Stomach (tissue), 9 donors: ENCODE data around the gene RPL7A. TPM values are rescaled to one million over a fixed set of nuclear protein-coding genes. Genes with fewer than 3 reads are reported as not detected.
"Not testable (repeated sequence)": the region's sequence is repeated elsewhere in the genome, so short reads cannot be mapped to it uniquely, and the experiment has no call there.

Experiments used
- DNase-seq, 2 donors: peaks; one replicate each; pipeline versions ENCODE4 v3.0.0 to v3.0.0-alpha.2; 2013 to 2019
- H3K27ac ChIP-seq, 5 donors: fragments of 200-600 bp in 4 of 5; sonication (generic) in 4 of 5; one replicate each; pipeline ENCODE4 v1.5.1; 2013 to 2019; ENCODE audit warnings: mild to moderate bottlenecking in 1 of 5, moderate library complexity in 1 of 5
- H3K27me3 ChIP-seq, 3 donors: fragments of 200-600 bp; sonication (generic); one replicate each; pipeline ENCODE4 v1.5.1; 2017 to 2019; ENCODE audit warnings: mixed run types in 1 of 3
- H3K36me3 ChIP-seq, 4 donors: fragments of 200-600 bp; sonication (generic); 1 replicate in 3 of 4; 2 replicates in 1 of 4; pipeline ENCODE4 v1.5.1; 2016 to 2019
- H3K4me1 ChIP-seq, 4 donors: fragments of 200-600 bp; sonication (generic); one replicate each; pipeline ENCODE4 v1.5.1; 2016 to 2019
- H3K4me3 ChIP-seq, 4 donors: fragments of 200-600 bp; sonication (generic) in 3 of 4; one replicate each; pipeline ENCODE4 v1.5.1; 2016 to 2019; ENCODE audit warnings: mild to moderate bottlenecking in 1 of 4
- H3K9me3 ChIP-seq, 4 donors: fragments of 200-600 bp; sonication (generic); one replicate each; pipeline ENCODE4 v1.5.1; 2016 to 2019
- CTCF ChIP-seq, 7 experiments: fragments of 450-650 bp in 4 of 7; fragments of 200-600 bp in 3 of 7; sonication (generic) in 3 of 7; IDR thresholded peaks; one replicate each; pipeline ENCODE4 v1.5.1; 2016 to 2019; ENCODE audit warnings: antibody characterized with exemption in 7 of 7, control low read depth in 2 of 7, mild to moderate bottlenecking in 1 of 7
- EP300 ChIP-seq: sonication (generic); formaldehyde crosslinking; IDR thresholded peaks from one replicate; pipeline ENCODE4 v1.6.1; 2017; ENCODE audit warnings: antibody characterized with exemption
- POLR2A ChIP-seq, 4 donors: fragments of 450-650 bp; IDR thresholded peaks; one replicate each; pipeline ENCODE4 v1.6.1; 2016; ENCODE audit warnings: antibody characterized with exemption in 4 of 4, control low read depth in 2 of 4, mild to moderate bottlenecking in 1 of 4, moderate library complexity in 1 of 4
- POLR2AphosphoS5 ChIP-seq, 3 donors: sonication (generic); formaldehyde crosslinking; IDR thresholded peaks; one replicate each; pipeline ENCODE4 v1.6.1; 2016; ENCODE audit warnings: antibody characterized with exemption in 3 of 3
- WGBS, 5 donors: extraction: QIAGEN DNeasy Blood & Tissue Kit in 3 of 5; methylation state at CpG; one replicate each; pipeline versions ENCODE4 v1.1.5 to v1.1.7; 2013 to 2018; 5-methylcytosine and 5-hydroxymethylcytosine counted together
- intact Hi-C: fragments of 100-400 bp; cut with DNase I; formaldehyde crosslinking; loops from one replicate; pipeline ENCODE4 v1.15.1; 2023; ENCODE audit warnings: low total_unique reads
- polyA plus RNA-seq, 3 donors: library from polyadenylated mRNA; stranded (reverse); fragments of 200-250 nt; gene quantifications; one replicate each; pipeline ENCODE4 v1.2.3, GENCODE V29; 2013
- total RNA-seq, 5 donors: library from RNA; depleted of rRNA; stranded (reverse); fragments of >200 nt; gene quantifications; one replicate each; pipeline versions ENCODE4 v1.1.0 to v1.2.3, GENCODE V29; 2014 to 2016
- donor health status: healthy with polysubstance abuse.
- donor health status: Bipolar disorder and iron deficiency.
- donor health status: healthy.

Gene RPL7A
- total and polyA plus RNA-seq, 8 donors = 809 to 4,243 (median 1,432) TPM

GRCh38 chr9:133333566-133333965 lies 14.5 kb upstream of the RPL7A start:
- Histone ChIP-seq H3K36me3 (peaks cover 41 to 54% (median 49%) of the 10 kb centered on the region in 4 donors), H3K4me3 (peak overlapping the region in 1 of 4 donors; percentile 94), H3K4me1 (peaks cover 21 to 35% (median 31%) of the 10 kb centered on the region in 4 donors), H3K9me3 (no peaks in the 10 kb centered on the region), H3K27ac (peak overlapping the region in 1 of 5 donors; percentile 8), H3K27me3 (no peaks in the 10 kb centered on the region)
- WGBS, 5 donors = 86 to 93% (median 89%) methylated on average over 7 to 10 of the region's 10 CpGs
- intact Hi-C loops = no loop called here
- TF ChIP-seq POLR2AphosphoS5 (IDR thresholded peaks at IDR 0.05) (no peak), POLR2A (IDR thresholded peaks at IDR 0.05) (no peak), CTCF (IDR thresholded peaks at IDR 0.05) (no peak), EP300 (no peak)
- no peak for DNase-seq

GRCh38 chr9:133334161-133334560 lies 13.9 kb upstream of the RPL7A start:
- intact Hi-C loops = no loop called here
- peak; percentile 42 to 79 for DNase-seq
- Histone ChIP-seq H3K27me3 (no peaks in the 10 kb centered on the region), H3K4me1 (peaks cover 21 to 35% (median 31%) of the 10 kb centered on the region in 4 donors), H3K27ac (peak overlapping the region in 1 of 5 donors; percentile 8), H3K36me3 (peaks cover 41 to 60% (median 52%) of the 10 kb centered on the region in 4 donors), H3K4me3 (peak overlapping the region in 1 of 4 donors; percentile 94), H3K9me3 (no peaks in the 10 kb centered on the region)
- WGBS, 5 donors = 54 to 79% (median 64%) methylated on average over 6 of the region's 6 CpGs
- TF ChIP-seq POLR2A (IDR thresholded peaks at IDR 0.05) (no peak), POLR2AphosphoS5 (IDR thresholded peaks at IDR 0.05) (no peak), CTCF (IDR thresholded peaks at IDR 0.05) (no peak), EP300 (no peak)

- H3K9me3 ChIP-seq, H3K27me3 ChIP-seq, DNase-seq, intact Hi-C loops: not testable (repeated sequence)
- Histone ChIP-seq H3K36me3 (peaks cover 47 to 64% (median 58%) of the 10 kb centered on the region in 4 donors), H3K27ac (peak overlapping the region in 2 of 5 donors; percentile 11 to 81), H3K4me1 (peaks cover 21 to 38% (median 33%) of the 10 kb centered on the region in 4 donors), H3K4me3 (peak overlapping the region; percentile 67 to 94 (median 83))
- 57 to 65% (median 57%) methylated on average over 11 of the region's 11 CpGs for WGBS, 5 donors
These were observed 13.1 kb upstream of the RPL7A start for GRCh38 chr9:133334888-133335287.

GRCh38 chr9:133335924-133336811 lies 11.8 kb upstream of the RPL7A start, which contains the start of gene SURF6:
SURF6 (minus strand) TSS chr9:133336188; CDS start chr9:133336132, 56 bp downstream.
- intact Hi-C loops = no loop called here
- peaks cover 54 to 64% (median 58%) of the 10 kb centered on the region in 4 donors for H3K36me3 ChIP-seq
- WGBS, 5 donors = 3 to 11% (median 4%) methylated on average over 26 to 70 of the region's 70 CpGs

More at GRCh38 chr9:133335924-133336811, 11.8 kb upstream of the RPL7A start, which contains the start of gene SURF6:
- Histone ChIP-seq H3K9me3 (no peaks in the 10 kb centered on the region), H3K27ac (peak within 1 kb of the TSS; percentile 72 to 81 (median 78)), H3K27me3 (no peaks in the 10 kb centered on the region), H3K4me3 (peak within 1 kb of the TSS; percentile 67 to 94 (median 83)), H3K4me1 (peaks cover 21 to 51% (median 33%) of the 10 kb centered on the region in 4 donors)
- peak; percentile 93 to 97 for DNase-seq
- no peak for TF ChIP-seq POLR2A (IDR thresholded peaks at IDR 0.05)
- TF ChIP-seq POLR2AphosphoS5 (IDR thresholded peaks at IDR 0.05) = peak; percentile 84 to 99 (median 97)
- no peak for TF ChIP-seq CTCF (IDR thresholded peaks at IDR 0.05)
